Thyroid gland (tissue), 4 donors: ENCODE measurements around the gene SIVA1.
A peak's percentile ranks its signal among the peaks of the same experiment; 100 is the strongest.

ENCODE experiments used
- CTCF ChIP-seq, 6 experiments: fragments of 200-600 bp in 3 of 6; fragments of 450-650 bp in 3 of 6; sonication (generic) in 3 of 6; IDR thresholded peaks; one replicate each; pipeline ENCODE4 v1.5.1; 2016 to 2019; ENCODE audit warnings: antibody characterized with exemption in 6 of 6, mild to moderate bottlenecking in 2 of 6, inconsistent platforms in 1 of 6, moderate library complexity in 1 of 6
- POLR2A ChIP-seq, 2 donors: fragments of 450-650 bp; IDR thresholded peaks; one replicate each; pipeline ENCODE4 v1.6.1; 2017; ENCODE audit warnings: antibody characterized with exemption in 2 of 2, mild to moderate bottlenecking in 2 of 2, moderate library complexity in 1 of 2

DNA sequence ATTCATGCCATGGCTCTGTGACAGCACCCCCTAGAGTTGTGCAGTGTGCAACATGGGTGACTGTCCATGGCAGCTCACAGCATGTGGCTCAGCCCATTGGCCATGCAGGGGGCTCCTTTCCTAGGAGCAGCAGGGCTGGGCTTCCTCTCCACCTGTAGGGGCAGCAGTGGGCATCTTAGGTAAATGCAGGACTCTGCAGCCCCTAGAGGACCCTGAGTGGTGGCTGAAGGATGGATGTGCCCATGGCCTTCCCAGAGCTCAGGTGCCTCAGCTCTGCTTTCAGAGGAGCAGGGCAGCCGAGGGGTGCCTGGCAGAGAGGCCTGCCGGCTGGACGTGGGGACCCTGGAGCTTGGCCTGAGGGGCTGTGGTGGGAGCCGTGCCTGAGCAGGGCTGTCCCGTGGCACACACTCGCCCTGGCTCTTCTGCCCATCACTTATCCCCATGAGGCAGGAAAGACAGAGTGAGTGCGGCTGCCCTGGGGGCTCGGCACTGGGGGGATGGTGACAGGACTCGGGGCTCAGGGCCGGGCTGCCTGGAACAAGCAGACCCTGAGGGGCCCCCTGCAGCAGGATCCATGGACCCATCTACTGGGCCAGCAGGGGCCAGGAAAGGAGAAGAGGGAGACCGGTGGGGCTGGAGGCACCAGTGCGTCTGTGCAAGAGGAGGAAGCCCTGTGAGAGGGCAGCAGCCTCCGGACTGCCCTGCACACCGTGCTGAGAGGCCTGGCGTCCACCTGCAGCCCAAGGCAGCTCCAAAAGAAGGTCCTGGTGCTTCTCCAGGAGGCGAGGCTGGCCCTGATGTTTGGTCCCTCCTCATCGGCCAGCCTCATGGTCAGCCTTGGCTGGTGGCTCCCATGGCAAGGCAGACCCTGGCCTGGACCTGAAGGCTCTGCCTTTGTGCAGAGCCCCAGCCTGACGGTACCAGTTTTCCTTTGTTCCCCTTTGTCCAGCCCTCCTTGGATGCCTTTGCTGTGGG, 21.3 kb upstream of the SIVA1 start:
- peak in 1 of 6 experiments; percentile 16 for TF ChIP-seq CTCF (IDR thresholded peaks at IDR 0.05)
- TF ChIP-seq POLR2A (IDR thresholded peaks at IDR 0.05), result no peak
